GDM1 (cell line): ENCODE results near the gene SLC22A3.
"Not testable (repeated sequence)": the region's sequence is repeated elsewhere in the genome, so short reads cannot be mapped to it uniquely, and the experiment has no call there.

Experiments used
- DNase-seq: peaks from one replicate; lab custom pipeline; 2025; lab: John Stamatoyannopoulos, UW

The SLC22A3 gene, protein sequence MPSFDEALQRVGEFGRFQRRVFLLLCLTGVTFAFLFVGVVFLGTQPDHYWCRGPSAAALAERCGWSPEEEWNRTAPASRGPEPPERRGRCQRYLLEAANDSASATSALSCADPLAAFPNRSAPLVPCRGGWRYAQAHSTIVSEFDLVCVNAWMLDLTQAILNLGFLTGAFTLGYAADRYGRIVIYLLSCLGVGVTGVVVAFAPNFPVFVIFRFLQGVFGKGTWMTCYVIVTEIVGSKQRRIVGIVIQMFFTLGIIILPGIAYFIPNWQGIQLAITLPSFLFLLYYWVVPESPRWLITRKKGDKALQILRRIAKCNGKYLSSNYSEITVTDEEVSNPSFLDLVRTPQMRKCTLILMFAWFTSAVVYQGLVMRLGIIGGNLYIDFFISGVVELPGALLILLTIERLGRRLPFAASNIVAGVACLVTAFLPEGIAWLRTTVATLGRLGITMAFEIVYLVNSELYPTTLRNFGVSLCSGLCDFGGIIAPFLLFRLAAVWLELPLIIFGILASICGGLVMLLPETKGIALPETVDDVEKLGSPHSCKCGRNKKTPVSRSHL

DNA sequence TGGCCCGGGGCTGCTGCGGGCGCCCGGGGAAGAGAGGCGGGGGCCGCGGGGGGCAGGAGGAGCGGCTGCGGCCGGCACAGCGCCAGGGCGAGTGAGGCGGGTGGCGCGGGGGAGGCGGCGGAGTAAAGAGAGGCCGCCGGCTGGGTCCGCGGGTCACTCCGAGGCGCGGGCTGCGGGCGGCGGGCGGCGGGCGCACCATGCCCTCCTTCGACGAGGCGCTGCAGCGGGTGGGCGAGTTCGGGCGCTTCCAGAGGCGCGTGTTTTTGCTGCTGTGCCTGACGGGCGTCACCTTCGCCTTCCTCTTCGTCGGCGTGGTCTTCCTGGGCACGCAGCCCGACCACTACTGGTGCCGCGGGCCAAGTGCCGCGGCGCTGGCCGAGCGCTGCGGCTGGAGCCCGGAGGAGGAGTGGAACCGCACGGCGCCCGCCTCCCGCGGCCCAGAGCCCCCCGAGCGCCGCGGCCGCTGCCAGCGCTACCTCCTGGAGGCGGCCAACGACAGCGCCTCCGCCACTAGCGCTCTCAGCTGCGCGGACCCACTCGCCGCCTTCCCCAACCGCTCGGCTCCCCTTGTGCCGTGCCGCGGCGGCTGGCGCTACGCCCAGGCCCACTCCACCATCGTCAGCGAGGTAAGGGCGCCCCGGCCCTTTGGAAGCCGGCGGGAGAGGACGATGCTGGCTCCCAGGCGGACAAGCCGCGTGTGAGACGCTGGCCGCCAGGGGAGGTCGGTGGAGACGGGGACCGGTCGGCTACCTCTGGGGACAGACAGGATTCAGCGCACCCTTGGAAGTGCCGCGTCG, at the start of gene SLC22A3:
Gene SLC22A3, plus strand, starts transcription at position 156 of the 797 bp plus-strand sequence. Its CDS starts 42 bp downstream, at position 198.
- DNase-seq, result no peak

DNA sequence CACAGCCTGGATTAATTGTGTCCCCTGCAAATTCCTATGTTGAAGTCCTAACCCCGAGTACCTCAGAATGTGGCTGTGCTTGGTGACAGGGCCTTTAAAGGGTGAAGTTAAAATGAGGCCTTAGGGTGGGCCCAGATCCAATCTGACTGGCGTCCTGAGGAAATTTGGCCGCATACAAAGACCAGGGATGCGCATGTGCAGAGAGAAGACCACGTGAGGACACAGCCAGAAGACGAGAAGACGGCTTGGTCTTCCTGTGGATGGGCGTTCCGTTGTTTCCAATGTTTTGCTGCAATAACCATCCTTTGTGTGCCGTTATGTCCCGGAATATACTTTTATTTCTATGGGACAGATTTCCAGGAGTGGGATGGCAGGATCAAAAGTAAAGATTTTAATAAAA, 48.6 kb upstream of the SLC22A3 start:
- DNase-seq, result no peak

DNA sequence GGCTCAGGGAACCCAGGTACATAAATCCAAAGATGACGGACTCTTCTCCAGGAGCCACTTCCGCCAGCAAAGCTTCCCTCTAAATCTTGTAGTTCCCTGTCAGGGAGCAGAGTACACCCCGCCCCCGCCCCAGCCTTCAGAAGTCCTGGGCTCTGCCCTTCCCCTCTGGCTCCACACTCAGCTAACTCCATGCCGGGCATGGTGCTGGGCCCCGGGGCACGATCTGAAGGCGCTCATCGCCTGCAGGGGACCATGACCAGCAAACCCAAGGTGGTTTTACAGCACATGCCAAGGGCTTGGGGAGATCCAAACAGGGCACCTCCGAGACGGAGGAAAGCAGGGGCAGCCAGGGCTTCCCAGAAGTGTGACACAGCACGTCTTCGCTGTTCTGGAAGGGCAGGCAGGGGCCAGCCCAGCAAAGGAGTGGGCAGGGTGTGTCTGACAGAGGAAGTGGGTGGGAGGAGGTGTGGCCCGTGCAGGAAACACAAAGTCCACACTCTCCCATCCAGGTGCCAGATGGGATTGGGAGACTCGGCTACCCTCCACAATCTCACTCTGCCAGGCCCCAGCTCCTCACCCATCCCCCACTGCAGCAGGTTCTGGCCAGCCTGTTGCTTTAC, 48.0 kb upstream of the SLC22A3 start:
- DNase-seq, result no peak

DNA sequence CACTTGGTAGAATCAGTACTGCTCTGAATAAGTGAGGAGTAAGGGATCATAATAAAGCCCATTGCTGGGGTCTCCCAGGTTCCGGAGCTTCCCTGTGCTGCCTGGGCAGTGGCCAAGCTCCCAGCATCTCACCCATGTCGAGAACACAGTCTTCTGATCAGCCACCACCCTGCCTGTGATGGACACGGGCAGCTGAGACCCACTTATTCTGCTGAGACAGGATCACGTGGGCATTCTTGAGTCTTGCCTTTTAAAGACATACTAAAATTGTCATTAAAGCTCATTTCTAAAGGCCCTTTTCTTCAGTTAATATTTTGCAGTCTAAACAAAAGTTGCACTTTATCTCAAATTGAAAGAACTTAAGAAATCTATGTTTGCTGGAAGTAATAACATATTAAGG, 46.8 kb upstream of the SLC22A3 start:
- DNase-seq, result no peak

DNA sequence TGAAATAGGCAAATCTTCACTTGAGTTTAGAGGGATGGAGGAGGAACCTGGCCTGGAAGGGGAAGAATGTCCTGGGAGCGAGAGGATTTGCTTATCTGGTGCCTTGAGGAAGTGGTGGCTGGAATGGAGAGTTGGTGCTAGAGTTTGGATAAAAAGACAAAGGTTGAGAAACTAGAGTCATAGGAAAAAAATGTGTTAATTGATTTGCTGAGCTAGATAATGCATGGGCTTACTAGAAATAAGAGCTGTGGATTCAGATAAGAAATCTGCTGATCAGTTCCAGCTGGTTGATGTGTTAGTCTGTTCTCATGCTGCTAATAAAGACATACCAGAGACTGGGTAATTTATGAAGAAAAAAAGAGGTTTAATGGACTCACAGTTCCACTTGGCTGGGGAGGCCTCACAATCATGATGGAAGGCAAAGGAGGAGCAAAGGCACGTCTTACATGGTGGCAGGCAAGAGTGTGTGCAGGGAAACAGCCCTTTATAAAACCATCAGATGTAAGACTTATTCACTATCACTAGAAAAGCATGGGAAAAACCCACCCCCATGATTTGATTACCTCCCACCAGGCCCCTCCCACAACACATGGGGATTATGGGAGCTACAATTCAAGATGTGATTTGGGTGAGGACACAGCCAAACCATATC, 45.6 kb upstream of the SLC22A3 start:
- not testable (repeated sequence) for DNase-seq

DNA sequence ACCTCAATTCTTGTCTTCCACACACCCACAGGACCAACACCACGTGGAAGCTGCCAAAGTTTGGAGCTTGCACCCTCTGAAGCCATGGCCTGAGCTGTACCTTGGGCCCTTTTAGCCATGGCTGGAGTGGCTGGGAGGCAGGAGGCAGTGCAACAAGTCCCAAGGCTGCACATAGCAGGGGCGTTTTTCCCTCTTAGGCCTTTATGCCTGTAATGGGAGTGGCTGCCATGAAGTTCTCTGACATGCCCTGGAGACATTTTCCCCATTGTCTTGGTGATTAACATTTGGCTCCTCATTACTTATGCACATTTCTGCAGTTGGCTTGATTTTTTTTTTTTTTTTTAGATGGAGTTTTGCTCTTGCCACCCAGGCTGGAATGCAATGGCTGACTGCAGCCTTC, 44.4 kb upstream of the SLC22A3 start:
- DNase-seq, result no peak

DNA sequence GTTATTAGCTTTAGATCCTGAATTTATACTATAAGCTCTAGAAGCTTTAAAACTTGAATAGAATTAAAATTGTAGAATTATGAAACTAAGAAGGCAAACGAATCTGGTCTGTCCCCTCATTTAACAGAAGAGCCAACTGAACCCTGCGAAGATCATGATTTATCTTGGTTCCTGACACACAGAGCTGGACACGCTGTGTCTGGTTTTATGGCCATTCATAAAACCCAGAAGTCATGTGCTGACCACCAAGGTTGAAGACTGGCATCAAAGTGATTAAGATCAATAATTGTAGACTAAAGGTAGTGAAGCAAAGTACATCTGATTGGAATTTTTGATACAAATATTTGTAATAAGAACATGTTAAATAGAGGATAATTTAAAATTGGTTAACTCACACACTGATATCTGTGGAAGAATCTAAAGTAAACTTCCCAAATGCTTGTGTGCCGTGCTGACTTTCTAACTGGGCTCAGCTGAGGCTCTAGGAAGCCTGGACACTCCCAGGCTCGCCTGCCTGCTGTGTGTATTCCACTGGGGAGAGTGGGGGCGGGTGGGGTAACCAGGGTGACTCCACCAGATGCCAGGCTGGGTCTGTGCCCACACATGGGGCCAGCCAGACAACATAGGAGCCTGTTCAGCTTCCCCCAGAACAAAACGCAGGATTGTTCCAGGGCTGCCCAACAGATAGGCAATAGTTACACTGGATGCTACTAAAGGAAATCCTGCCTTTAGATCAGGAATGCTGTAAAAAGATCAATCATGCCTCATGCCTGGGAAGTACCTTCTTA, 42.1 kb upstream of the SLC22A3 start:
- no peak for DNase-seq

DNA sequence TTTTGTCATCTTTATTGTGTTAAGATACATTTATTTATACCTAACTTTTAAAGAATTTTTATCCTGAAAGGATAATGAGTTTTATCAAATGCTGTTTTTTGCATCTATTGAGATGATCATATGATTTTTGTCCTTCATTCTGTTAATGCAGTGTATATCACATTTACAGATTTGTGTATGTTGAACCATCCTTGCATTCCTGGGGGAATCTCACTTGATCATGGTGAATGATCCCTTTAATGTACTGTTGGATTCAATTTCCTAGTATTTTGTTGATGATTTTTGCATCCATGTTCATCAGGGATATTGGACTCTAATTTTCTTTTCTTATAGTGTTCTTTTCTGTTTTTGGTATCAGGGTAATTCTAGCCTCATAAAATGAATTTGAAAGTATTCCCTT, 38.5 kb upstream of the SLC22A3 start:
- no peak for DNase-seq

DNA sequence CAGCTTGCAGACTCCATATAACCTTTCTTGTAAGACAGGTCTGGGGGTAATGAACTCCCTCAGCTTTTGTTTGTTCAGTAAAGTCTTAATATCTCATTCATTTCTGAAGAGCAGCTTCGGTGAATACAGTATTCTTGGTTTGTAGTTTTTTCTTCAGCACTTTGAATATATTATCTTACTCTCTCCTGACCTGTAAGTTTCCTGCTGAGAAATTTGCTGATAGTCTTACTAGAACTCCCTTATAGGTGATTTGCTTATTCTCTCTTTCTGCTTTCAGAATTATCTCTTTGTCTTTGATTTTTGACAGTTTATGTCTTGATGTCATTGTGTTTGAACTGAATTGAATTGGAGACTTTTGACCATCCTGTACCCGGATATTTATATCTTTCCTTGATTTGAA, 35.3 kb upstream of the SLC22A3 start:
- no peak for DNase-seq

DNA sequence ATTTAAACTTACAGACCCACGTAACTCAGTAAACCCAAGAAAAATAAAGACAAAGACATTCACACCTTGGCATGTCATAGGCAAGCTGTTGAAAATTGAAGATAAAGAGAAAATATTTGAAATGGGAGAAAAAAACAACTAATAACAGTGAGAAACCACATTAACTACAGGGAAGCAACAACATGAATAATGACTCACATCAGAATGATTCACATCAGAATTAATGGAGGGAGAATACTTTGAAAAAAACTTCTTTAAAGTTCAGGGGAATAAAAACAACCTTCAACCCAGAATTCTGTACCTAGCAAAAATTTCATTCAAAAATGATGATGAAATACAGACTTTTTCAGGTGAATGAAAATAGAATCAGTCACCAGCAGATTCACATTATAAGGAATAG, 32.9 kb upstream of the SLC22A3 start:
- no peak for DNase-seq

DNA sequence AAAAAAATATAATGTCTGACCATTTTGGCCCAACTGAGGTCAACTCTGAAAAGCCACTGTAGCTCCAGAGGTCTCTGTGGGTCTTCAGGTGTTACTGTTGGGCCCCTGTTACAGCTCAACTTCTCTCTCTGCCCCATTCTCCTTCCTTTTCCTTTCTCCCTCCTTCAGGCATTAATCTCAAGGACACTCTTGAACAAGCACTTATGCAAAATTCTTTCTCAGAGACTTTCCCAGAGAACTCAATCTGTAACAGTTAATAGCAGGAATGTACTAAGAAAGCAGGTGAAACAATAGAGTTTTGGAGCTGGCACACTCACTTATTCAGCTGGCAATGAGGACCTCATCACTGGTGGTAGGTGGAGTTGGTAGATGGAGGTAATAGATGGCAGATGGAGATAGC, 31.9 kb upstream of the SLC22A3 start:
- no peak for DNase-seq

DNA sequence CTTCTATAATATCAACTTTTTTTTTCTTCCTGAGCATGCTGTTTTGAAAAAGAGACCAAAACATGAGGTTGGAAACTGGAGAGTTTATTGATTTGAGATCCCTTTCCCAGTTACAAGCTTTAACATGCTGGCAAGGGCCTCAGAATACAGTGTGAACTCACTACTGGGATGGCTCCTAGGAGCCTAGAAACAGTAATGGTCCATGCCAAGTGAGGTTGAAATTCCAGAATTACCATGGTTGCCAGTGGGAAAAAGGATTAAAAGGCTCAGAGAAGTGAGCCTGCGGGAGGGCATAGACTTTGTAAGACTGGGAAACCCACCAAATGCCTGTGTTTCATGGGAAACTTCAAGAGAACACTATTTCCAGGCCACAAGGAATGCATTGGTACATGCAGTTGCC, 28.9 kb upstream of the SLC22A3 start:
- no peak for DNase-seq

DNA sequence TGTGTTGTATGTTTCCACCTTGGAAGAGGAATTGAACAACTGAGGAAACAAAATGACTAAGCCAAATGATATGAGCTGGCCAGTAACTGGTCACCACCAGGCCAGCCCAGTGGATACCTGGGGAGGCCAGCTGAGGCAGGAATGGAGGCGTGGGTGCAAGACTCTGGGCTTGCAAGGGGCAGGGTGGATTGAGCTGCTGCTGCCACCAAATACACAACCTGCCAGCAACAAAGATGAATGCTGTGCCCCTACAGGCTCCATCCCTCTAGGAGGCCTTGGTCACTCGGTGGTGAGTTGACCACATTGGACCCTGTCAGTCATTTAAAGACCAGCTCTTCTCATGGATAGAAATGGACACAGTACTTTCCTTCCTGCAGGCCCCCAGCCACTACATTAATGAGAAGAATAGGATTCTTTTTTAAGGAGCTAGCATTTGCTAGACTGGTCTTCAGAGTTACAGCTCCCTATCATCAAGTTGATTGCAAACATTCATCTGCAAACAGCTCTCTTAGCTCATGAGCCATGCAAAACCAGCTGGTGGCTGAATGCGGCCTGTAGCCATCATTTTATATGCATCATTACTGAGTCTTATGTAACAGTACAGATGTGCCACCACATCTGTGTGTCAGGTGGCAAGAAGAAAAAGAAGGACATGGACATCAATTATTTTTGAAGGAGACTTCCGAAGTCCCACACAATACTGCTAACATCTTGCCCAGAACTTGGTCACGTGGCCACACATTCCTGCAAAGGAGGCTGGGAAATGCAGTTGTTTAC, 26.3 kb upstream of the SLC22A3 start:
- DNase-seq, result no peak

DNA sequence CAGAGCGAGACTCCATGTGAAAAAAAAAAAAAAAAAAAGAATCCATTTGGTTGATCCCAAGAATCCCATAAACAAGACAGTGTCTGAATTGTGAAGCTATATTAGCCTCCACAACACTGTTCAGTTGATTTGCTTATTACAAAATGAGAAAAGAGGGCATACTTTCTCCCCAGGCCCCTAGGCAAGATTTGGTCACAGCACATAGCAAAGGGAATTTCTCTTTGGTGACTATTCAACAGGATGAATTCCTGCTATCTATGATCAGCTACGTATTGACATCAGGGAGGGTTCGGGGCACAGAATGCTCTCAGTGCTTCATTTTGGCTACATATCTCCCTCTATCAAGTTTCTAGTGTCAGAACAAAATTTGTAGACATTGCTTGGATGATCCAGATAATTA, 20.2 kb upstream of the SLC22A3 start:
- DNase-seq, result no peak

DNA sequence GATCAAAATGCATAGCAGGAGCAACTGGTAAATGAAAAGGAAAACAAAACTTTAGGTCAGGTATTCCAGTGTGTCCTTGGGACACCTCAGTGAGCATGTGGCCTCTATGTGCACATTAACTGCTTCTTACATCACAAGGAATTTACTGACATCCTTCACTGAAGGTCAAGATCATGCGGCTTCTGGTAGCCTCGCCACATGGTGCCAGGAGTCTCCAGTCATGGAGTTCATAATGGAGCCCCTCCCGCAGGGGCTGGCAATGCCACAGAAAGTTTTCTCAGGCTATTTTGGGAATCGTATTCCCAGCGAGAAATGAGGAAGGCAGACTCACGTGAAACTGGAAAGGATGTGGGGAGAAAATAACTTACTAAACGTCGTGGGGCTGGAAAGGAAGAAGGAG, 19.7 kb upstream of the SLC22A3 start:
- no peak for DNase-seq

DNA sequence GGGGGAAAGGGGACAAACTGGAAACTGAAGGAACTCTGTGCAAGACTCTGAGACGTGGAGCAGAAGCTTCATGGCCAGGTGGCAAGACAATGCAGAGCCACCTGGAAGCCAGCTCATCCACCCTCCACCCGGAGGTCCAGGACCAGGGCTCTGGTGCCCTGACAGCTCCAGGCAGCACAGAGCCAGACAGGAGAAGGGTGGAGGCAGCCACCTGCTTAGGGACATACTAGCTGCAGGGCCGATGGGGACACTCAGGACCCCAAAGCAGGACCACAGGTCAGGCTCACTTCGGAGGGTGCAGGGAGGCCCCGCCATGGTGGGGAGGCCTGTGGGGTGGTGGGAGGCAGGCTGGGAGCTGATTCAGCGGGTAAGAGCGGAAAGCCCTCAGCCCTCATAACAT, 19.0 kb upstream of the SLC22A3 start:
- DNase-seq, result no peak

DNA sequence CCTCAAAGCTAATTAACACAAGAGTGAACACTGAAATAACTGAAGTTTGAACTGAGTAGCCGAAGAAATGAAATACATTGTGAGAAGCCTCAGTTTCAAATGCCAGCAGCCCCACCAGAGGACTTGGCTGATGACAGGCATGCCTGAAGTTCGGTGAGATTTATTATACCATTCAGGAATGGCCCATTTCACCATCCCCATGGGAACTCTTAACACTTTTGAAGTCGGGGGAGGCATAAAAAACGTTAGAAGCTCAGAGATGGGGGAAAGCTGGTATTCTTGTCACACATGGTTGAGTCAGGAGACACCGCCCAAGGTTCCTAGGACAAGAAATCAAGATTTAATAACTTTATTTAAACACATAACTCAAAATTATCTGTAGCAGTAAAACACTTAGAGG, 17.6 kb upstream of the SLC22A3 start:
- no peak for DNase-seq

DNA sequence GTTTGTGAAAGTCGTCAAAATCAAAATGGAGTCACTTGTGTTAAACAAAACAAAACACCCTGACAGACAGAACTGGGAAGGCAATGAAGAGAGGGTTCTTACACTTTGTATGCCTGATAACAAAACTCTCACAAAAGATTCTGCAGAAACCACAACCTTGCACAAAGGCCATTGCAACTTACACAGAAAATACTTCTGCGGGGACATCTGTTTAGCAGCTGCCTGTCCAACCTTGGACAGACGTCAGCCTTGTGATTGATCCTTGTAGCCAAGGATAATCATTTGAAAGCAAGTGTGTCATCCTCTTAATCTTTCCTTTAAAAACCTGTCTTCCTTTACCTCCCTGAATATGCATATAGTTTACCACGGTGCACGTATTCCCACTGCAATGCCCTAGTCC, 17.0 kb upstream of the SLC22A3 start:
- no peak for DNase-seq

DNA sequence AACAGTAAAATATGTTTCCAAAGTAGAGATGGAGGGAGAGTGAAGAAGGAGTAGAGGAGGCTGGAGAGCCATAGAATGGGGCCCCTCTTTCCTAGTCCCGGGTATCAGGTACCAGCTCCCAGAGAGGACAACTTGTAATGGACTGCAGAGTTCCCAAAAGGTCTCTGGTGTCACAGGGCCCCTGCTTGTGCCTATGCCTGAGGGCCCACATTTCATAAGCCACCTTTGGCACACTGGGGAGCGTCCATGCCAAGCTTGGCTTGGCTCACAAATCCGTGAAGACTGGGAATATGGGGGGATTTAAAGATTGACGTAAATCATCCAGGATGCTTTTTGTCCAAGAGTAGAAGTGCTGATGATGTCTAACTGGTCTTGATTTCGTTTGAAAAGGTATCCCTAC, 16.4 kb upstream of the SLC22A3 start:
- no peak for DNase-seq

DNA sequence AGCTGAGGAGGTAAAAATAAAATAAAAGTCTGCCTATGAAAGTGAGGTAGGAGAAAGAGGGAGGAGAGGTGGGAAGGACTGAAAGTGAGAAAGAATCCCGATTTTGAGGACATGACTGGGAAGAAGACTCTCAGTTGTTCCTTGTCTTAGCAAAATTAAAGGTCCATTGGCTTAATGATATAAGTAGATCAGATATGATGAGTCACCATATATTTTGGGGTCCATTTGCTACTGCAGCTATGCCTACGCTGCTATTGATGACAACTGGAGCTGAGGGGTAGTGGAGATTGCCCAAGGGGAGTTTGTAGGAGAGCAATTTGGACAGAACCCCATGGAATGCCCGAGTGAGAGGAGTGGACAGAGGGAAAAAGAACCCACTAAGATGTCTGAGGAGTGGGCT, 15.1 kb upstream of the SLC22A3 start:
- no peak for DNase-seq

DNA sequence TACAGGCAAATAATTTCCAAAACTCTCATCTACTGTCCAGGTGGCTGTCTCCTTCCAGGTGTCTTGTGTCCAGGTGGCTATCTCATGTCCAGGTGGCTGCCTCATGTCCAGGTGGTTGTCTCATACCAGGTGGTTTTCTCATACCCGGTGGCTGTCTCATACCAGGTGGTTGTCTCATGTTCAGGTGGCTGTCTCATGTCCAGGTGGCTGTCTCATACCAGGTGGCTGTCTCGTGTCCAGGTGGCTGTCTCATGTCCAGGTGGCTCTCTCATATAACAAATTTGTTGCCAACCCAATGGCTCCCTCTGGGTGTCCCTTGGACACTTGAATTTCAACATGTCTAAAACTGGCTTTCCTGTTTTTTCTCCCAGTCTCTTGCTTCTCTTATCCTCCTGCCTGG, 14.3 kb upstream of the SLC22A3 start:
- no peak for DNase-seq
